ENCODE measurements around the gene PTGER3. TPM values are rescaled to one million over a fixed set of nuclear protein-coding genes. Genes with fewer than 3 reads are reported as not detected.

Gene PTGER3
- total and polyA plus RNA-seq, 2 of the 4 experiments (the other 2 are of a cell fraction): not detected

DNA sequence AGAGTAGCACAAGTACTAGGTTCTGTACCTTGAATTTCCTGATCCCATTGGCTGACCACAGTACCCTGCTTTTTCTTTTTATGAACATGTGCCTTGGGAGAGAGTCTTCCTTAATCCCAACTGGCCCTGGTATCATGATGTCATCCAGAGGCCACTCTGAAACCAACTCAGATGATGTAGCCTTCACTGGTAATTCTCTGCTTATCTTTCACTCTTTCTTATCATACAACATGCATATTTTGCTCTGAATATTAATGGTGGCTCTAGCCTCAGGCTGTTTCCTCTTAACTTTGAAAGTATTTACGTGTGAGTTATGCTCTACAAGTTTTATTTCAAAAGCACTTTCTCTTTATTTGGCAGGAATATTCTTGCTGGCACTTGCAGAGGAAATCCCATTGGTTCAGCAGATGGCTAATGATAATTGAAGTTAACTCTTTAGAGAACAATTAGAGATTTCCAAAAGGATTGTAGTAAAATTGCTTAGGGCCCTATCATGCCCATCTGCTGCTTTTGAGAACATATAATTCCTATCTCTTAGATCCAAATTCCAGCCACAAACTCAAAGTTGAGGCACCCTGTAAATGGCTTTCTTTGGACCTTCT is 86.1 kb downstream of the PTGER3 start:
- TF ChIP-seq POLR2A (IDR thresholded peaks at IDR 0.05; ENCODE audit: low read depth, low read length): no peak
- TF ChIP-seq CHD1 (IDR thresholded peaks at IDR 0.05; ENCODE audit: low read depth, low read length): no peak
- no peak for TF ChIP-seq RAD21 (IDR thresholded peaks at IDR 0.05; ENCODE audit: low read length)
- TF ChIP-seq ELK1 (IDR thresholded peaks at IDR 0.05; ENCODE audit: borderline replicate concordance, low read depth, low read length): no peak
- no peak for TF ChIP-seq MXI1 (IDR thresholded peaks at IDR 0.05; ENCODE audit: borderline replicate concordance, low read depth, low read length)
- no peak for TF ChIP-seq FOS (IDR thresholded peaks at IDR 0.05; ENCODE audit: low read depth, low read length)
- no peak for TF ChIP-seq NFE2L2 (IDR thresholded peaks at IDR 0.05; ENCODE audit: low read depth, low read length)
- no peak for TF ChIP-seq CEBPB (IDR thresholded peaks at IDR 0.05; ENCODE audit: low read depth, low read length)
- no peak for TF ChIP-seq RFX5 (IDR thresholded peaks at IDR 0.05; ENCODE audit: low read depth, low read length)
- TF ChIP-seq MAZ (IDR thresholded peaks at IDR 0.05; ENCODE audit: borderline replicate concordance, low read depth, low read length): no peak
- no peak for TF ChIP-seq USF2 (IDR thresholded peaks at IDR 0.05; ENCODE audit: low read depth, low read length)
- TF ChIP-seq RCOR1 (IDR thresholded peaks at IDR 0.05; ENCODE audit: insufficient replicate concordance, low read length): no peak
- TF ChIP-seq MAFK (IDR thresholded peaks at IDR 0.05; ENCODE audit: low read depth, low read length): no peak
- Histone ChIP-seq H3K4me2 (ENCODE audit: low read depth, low read length) (no peak overlapping the region), H2AFZ (replicated peaks; ENCODE audit: low read length, poor library complexity) (no peak overlapping the region), H3K27me3 (ENCODE audit: control insufficient read depth, insufficient read depth, low read length) (no peaks in the 10 kb centered on the region), H4K5ac (ENCODE audit: low read depth, low read length) (no peak overlapping the region), H3K4ac (ENCODE audit: low read depth, low read length) (no peak overlapping the region), H3K23ac (ENCODE audit: low read depth, low read length) (no peak overlapping the region), H3K14ac (replicated peaks; ENCODE audit: low read depth, low read length) (no peak overlapping the region), H2BK5ac (ENCODE audit: low read depth, low read length, poor library complexity, severe bottlenecking) (no peak overlapping the region), H3K4me1 (ENCODE audit: control insufficient read depth, insufficient read depth, low read length) (no peaks in the 10 kb centered on the region), H3K9me1 (ENCODE audit: insufficient read depth, low read length) (no peaks in the 10 kb centered on the region), H3K18ac (ENCODE audit: low read depth, low read length) (no peak overlapping the region), H2AK9ac (replicated peaks; ENCODE audit: low read depth, low read length, poor library complexity) (no peak overlapping the region), H2BK15ac (ENCODE audit: low read depth, low read length) (no peak overlapping the region), H3K79me1 (ENCODE audit: low read depth in 1 of 2, low read length in 2 of 2) (no peaks in the 10 kb centered on the region), H3K27ac (ENCODE audit: insufficient read depth, low read length) (no peak overlapping the region), H4K20me1 (ENCODE audit: insufficient read depth, low read length) (no peaks in the 10 kb centered on the region), H2BK120ac (ENCODE audit: low read depth, low read length) (no peak overlapping the region), H3K56ac (ENCODE audit: extremely low read depth, insufficient read depth, low read length) (no peak overlapping the region), H4K91ac (ENCODE audit: insufficient read depth, low read depth, low read length) (no peak overlapping the region), H3K9ac (ENCODE audit: low read depth, low read length) (no peak overlapping the region), H4K8ac (ENCODE audit: low read depth in 2 of 2, low read length in 2 of 2) (no peak overlapping the region), H3K36me3 (ENCODE audit: control insufficient read depth, insufficient read depth, low read length) (no peaks in the 10 kb centered on the region), H2BK20ac (ENCODE audit: low read depth, low read length) (no peak overlapping the region), H3K4me3 (ENCODE audit: insufficient read depth, low read depth, low read length) (no peak overlapping the region), H3K9me3 (ENCODE audit: control insufficient read depth, insufficient read depth, low read length) (no peaks in the 10 kb centered on the region), H2AK5ac (ENCODE audit: low read depth, low read length) (no peak overlapping the region)
- no TSS peak for BruUV-seq (replicated peaks)
- ChIA-PET POLR2A (ENCODE audit: unreplicated experiment) (no interaction called here), CTCF (no interaction called here)
- intact Hi-C loops (cut with micrococcal nuclease) (no loop called here), dilution Hi-C loops (cut with HindIII; ENCODE audit: low sequenced_read_pairs, unreplicated experiment) (no loop called here), in situ Hi-C loops (cut with MboI; ENCODE audit: low sequenced_read_pairs) (no loop called here)
- ATAC-seq (ENCODE audit: low read depth) (no peak), DNase-seq (no peak)
- no CpG with 5 or more reads among the region's 1 CpG for WGBS, 2 experiments (ENCODE audit: extremely low coverage in 2 of 2, insufficient read length in 1 of 2)
